ENCODE results near the gene SCEL.
"Not testable (repeated sequence)": the region's sequence is repeated elsewhere in the genome, so short reads cannot be mapped to it uniquely, and the experiment has no call there.

Gene SCEL

GRCh38 chr13:77535448-77535847, at the start of gene SCEL:
TSS of gene SCEL (plus strand) at chr13:77535706. CDS start at chr13:77555876, 20,170 bp downstream.
- peak; percentile 70 for DNase-seq (ENCODE audit: low spot score)

GRCh38 chr13:77489566-77490337, 45.8 kb upstream of the SCEL start:
- DNase-seq (ENCODE audit: low spot score): no peak

GRCh38 chr13:77492982-77493381, 42.5 kb upstream of the SCEL start:
- peak; percentile 52 for DNase-seq (ENCODE audit: low spot score)

- no peak for DNase-seq (ENCODE audit: low spot score)
Measured at GRCh38 chr13:77494226-77494625, 41.3 kb upstream of the SCEL start.

- DNase-seq (ENCODE audit: low spot score): no peak
Measured at GRCh38 chr13:77497350-77497749, 38.2 kb upstream of the SCEL start.

- DNase-seq (ENCODE audit: low spot score): no peak
Measured at GRCh38 chr13:77497835-77498234, 37.7 kb upstream of the SCEL start.

GRCh38 chr13:77502104-77502720, 33.3 kb upstream of the SCEL start:
- no peak for DNase-seq (ENCODE audit: low spot score)

GRCh38 chr13:77503398-77503797, 32.1 kb upstream of the SCEL start:
- DNase-seq (ENCODE audit: low spot score): no peak

GRCh38 chr13:77506874-77507273, 28.6 kb upstream of the SCEL start:
- DNase-seq (ENCODE audit: low spot score): peak; percentile 17

GRCh38 chr13:77507931-77508776, 27.4 kb upstream of the SCEL start:
- peak; percentile 86 for DNase-seq (ENCODE audit: low spot score)

GRCh38 chr13:77508959-77509620, 26.4 kb upstream of the SCEL start:
- DNase-seq (ENCODE audit: low spot score): no peak

GRCh38 chr13:77510156-77510555, 25.4 kb upstream of the SCEL start:
- DNase-seq (ENCODE audit: low spot score): no peak

GRCh38 chr13:77511552-77511951, 24.0 kb upstream of the SCEL start:
- DNase-seq (ENCODE audit: low spot score): no peak

- no peak for DNase-seq (ENCODE audit: low spot score)
Measured at GRCh38 chr13:77513719-77514335, 21.7 kb upstream of the SCEL start.

- DNase-seq (ENCODE audit: low spot score): no peak
Measured at GRCh38 chr13:77514336-77514726, 21.2 kb upstream of the SCEL start.

- DNase-seq (ENCODE audit: low spot score): no peak
Measured at GRCh38 chr13:77515785-77516184, 19.7 kb upstream of the SCEL start.

GRCh38 chr13:77516342-77516789, 19.1 kb upstream of the SCEL start:
- DNase-seq (ENCODE audit: low spot score): no peak

GRCh38 chr13:77518266-77518665, 17.2 kb upstream of the SCEL start:
- no peak for DNase-seq (ENCODE audit: low spot score)

GRCh38 chr13:77519396-77519795, 16.1 kb upstream of the SCEL start:
- DNase-seq (ENCODE audit: low spot score): not testable (repeated sequence)

- no peak for DNase-seq (ENCODE audit: low spot score)
Measured at GRCh38 chr13:77519808-77520207, 15.7 kb upstream of the SCEL start.

GRCh38 chr13:77521194-77521593, 14.3 kb upstream of the SCEL start:
- DNase-seq (ENCODE audit: low spot score): peak; percentile 44
